K562 (cell line): Measurements from ENCODE around the gene CCDC78. TPM values are rescaled to one million over a fixed set of nuclear protein-coding genes. Genes with fewer than 3 reads are reported as not detected.

Experiments used
- ARHGAP35 ChIP-seq: fragments of 450-650 bp; IDR thresholded peaks from 2 replicates; pipeline ENCODE4 v1.6.1; 2018; ENCODE audit not compliant: partially characterized antibody
- BRF1 ChIP-seq: IDR thresholded peaks from 3 replicates; pipeline ENCODE4 v1.6.1; 2011; ENCODE audit warnings: borderline replicate concordance, mild to moderate bottlenecking; ENCODE audit not compliant: insufficient read length; ENCODE audit errors: extremely low read depth
- CREB1 ChIP-seq, 2 experiments: sonication (generic) in 1 of 2; formaldehyde crosslinking in 1 of 2; IDR thresholded peaks; 2 replicates each; pipeline versions ENCODE4 v1.6.1 to v1.8.0; 2012 to 2022; ENCODE audit warnings: inconsistent platforms in 1 of 2, mild to moderate bottlenecking in 1 of 2, missing genetic modification reagents in 1 of 2, moderate library complexity in 1 of 2
- CREM ChIP-seq: IDR thresholded peaks from 2 replicates; pipeline ENCODE4 v1.6.1; 2014; ENCODE audit warnings: antibody characterized with exemption, low read depth
- MTA3 ChIP-seq: fragments of 450-650 bp; formaldehyde crosslinking; IDR thresholded peaks from 2 replicates; pipeline ENCODE4 v1.6.1; 2017; ENCODE audit warnings: mild to moderate bottlenecking, borderline replicate concordance
- SMARCA4 ChIP-seq: fragments of 450-650 bp; IDR thresholded peaks from 2 replicates; pipeline ENCODE4 v1.6.1; 2016
- SOX6 ChIP-seq: fragments of 450-650 bp; IDR thresholded peaks from 2 replicates; pipeline ENCODE4 v1.6.1; 2014; ENCODE audit warnings: mild to moderate bottlenecking
- SUPT5H ChIP-seq: fragments of 450-650 bp; IDR thresholded peaks from 2 replicates; pipeline ENCODE4 v1.6.1; 2016
- ZFP1 ChIP-seq: fragments of 450-650 bp; formaldehyde crosslinking; IDR thresholded peaks from 2 replicates; pipeline ENCODE4 v1.4.0; 2020; ENCODE audit warnings: mild to moderate bottlenecking, mixed read lengths
- ZFP36 ChIP-seq: fragments of 150-350 bp; IDR thresholded peaks from 2 replicates; pipeline ENCODE4 v1.6.1; 2018; ENCODE audit warnings: low read length, low read depth; ENCODE audit not compliant: partially characterized antibody
- ZNF165 ChIP-seq: fragments of 250-450 bp; sonication (Bioruptor Pico); IDR thresholded peaks from 2 replicates; pipeline ENCODE4 v1.4.0; 2020; ENCODE audit warnings: borderline replicate concordance
- polyA plus RNA-seq, 8 experiments: library from polyadenylated mRNA; depleted of rRNA in 4 of 8; stranded (reverse) in 5 of 8; unstranded in 3 of 8; fragments of >200 nt; fragmentation: Nextera tagmentation in 2 of 8; fragmentation: Illumina TruSeq in 1 of 8; extraction: Ambion mirVana in 2 of 8; extraction: Trizol in 1 of 8; gene quantifications; 2 replicates each; pipeline versions ENCODE4 v1.2.1 to v1.2.3, GENCODE V29; 2011 to 2014; ENCODE audit warnings: inconsistent platforms in 1 of 8, missing spikeins in 1 of 8
- total RNA-seq, 7 experiments: library from RNA; depleted of rRNA in 6 of 7; stranded (reverse); fragments of >200 nt in 6 of 7; fragmentation: Illumina TruSeq in 2 of 7; extraction: Trizol in 2 of 7; gene quantifications; 2 replicates each; pipeline versions ENCODE4 v1.2.1 to v1.2.3, GENCODE V29; 2011 to 2021; ENCODE audit warnings: low replicate concordance in 1 of 7
- TF ChIP-seq, protein P1 (sequence below), 2 experiments: IDR thresholded peaks; 2 replicates each; pipeline ENCODE4 v1.6.1; 2012; ENCODE audit warnings: improper control_type of control experiment in 2 of 2, low read depth in 2 of 2, low read length in 2 of 2, borderline replicate concordance in 1 of 2
- TF ChIP-seq, protein P2 (sequence below), 2 experiments: fragments of 250-450 bp in 1 of 2; fragments of 450-650 bp in 1 of 2; sonication (Bioruptor Pico) in 1 of 2; IDR thresholded peaks; 2 replicates each; pipeline versions ENCODE4 v1.6.1 to v1.8.0; 2016 to 2021; ENCODE audit warnings: mild to moderate bottlenecking in 2 of 2, moderate library complexity in 2 of 2, missing compliant biosample characterization in 1 of 2, missing genetic modification characterization in 1 of 2
- TF ChIP-seq, protein P3 (sequence below): fragments of 450-650 bp; IDR thresholded peaks from 2 replicates; pipeline ENCODE4 v1.6.1; 2017; ENCODE audit warnings: antibody characterized with exemption, mild to moderate bottlenecking
- TF ChIP-seq, protein P4 (sequence below): IDR thresholded peaks from 2 replicates; pipeline ENCODE4 v1.6.1; 2014; ENCODE audit warnings: antibody characterized with exemption

Gene CCDC78
- total and polyA plus RNA-seq, 9 of the 15 experiments (the other 6 are each of a cell fraction or from before 2014, with no cell fraction given) = 0.24 to 17.7 (median 2.9) TPM

GRCh38 chr16:674968-675883, 51.0 kb downstream of the CCDC78 start, which contains the start of gene RHBDL1 (continued):
- TF ChIP-seq, protein P1, sequence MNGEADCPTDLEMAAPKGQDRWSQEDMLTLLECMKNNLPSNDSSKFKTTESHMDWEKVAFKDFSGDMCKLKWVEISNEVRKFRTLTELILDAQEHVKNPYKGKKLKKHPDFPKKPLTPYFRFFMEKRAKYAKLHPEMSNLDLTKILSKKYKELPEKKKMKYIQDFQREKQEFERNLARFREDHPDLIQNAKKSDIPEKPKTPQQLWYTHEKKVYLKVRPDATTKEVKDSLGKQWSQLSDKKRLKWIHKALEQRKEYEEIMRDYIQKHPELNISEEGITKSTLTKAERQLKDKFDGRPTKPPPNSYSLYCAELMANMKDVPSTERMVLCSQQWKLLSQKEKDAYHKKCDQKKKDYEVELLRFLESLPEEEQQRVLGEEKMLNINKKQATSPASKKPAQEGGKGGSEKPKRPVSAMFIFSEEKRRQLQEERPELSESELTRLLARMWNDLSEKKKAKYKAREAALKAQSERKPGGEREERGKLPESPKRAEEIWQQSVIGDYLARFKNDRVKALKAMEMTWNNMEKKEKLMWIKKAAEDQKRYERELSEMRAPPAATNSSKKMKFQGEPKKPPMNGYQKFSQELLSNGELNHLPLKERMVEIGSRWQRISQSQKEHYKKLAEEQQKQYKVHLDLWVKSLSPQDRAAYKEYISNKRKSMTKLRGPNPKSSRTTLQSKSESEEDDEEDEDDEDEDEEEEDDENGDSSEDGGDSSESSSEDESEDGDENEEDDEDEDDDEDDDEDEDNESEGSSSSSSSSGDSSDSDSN (IDR thresholded peaks at IDR 0.05; ENCODE audit: borderline replicate concordance in 1 of 2, low read depth in 2 of 2, low read length in 2 of 2) = peak in 1 of 2 experiments; percentile 61; a peak in 1 of 4 replicates
- TF ChIP-seq MTA3 (peak; percentile 92), ZFP36 (peak; percentile 100), ARHGAP35 (no peak), ZNF165 (CRISPR knock-in tag) (no peak), CREM (no peak), SUPT5H (peak; percentile 78; the same call in 1 of the 2 replicates), SMARCA4 (no peak), SOX6 (0 out of 2 replicates have a peak, but pooled peaks have one; percentile 19), BRF1 (no peak), CREB1 (IDR thresholded peaks at IDR 0.05) (no peak; the same call in 1 of the 2 replicates), CREB1 (CRISPR knock-in tag; IDR thresholded peaks at IDR 0.05) (0 out of 2 replicates have a peak, but pooled peaks have one; percentile 35), ZFP1 (CRISPR knock-in tag) (no peak)
- TF ChIP-seq, protein P2, sequence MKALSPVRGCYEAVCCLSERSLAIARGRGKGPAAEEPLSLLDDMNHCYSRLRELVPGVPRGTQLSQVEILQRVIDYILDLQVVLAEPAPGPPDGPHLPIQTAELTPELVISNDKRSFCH (CRISPR knock-in tag; IDR thresholded peaks at IDR 0.05) = no peak
- TF ChIP-seq, protein P2 (tag; IDR thresholded peaks at IDR 0.05) = 0 out of 2 replicates have a peak, but pooled peaks have one; percentile 33
- TF ChIP-seq, protein P3, sequence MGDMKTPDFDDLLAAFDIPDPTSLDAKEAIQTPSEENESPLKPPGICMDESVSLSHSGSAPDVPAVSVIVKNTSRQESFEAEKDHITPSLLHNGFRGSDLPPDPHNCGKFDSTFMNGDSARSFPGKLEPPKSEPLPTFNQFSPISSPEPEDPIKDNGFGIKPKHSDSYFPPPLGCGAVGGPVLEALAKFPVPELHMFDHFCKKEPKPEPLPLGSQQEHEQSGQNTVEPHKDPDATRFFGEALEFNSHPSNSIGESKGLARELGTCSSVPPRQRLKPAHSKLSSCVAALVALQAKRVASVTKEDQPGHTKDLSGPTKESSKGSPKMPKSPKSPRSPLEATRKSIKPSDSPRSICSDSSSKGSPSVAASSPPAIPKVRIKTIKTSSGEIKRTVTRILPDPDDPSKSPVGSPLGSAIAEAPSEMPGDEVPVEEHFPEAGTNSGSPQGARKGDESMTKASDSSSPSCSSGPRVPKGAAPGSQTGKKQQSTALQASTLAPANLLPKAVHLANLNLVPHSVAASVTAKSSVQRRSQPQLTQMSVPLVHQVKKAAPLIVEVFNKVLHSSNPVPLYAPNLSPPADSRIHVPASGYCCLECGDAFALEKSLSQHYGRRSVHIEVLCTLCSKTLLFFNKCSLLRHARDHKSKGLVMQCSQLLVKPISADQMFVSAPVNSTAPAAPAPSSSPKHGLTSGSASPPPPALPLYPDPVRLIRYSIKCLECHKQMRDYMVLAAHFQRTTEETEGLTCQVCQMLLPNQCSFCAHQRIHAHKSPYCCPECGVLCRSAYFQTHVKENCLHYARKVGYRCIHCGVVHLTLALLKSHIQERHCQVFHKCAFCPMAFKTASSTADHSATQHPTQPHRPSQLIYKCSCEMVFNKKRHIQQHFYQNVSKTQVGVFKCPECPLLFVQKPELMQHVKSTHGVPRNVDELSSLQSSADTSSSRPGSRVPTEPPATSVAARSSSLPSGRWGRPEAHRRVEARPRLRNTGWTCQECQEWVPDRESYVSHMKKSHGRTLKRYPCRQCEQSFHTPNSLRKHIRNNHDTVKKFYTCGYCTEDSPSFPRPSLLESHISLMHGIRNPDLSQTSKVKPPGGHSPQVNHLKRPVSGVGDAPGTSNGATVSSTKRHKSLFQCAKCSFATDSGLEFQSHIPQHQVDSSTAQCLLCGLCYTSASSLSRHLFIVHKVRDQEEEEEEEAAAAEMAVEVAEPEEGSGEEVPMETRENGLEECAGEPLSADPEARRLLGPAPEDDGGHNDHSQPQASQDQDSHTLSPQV = peak; percentile 15; the same call in 1 of the 2 replicates
- TF ChIP-seq, protein P4, sequence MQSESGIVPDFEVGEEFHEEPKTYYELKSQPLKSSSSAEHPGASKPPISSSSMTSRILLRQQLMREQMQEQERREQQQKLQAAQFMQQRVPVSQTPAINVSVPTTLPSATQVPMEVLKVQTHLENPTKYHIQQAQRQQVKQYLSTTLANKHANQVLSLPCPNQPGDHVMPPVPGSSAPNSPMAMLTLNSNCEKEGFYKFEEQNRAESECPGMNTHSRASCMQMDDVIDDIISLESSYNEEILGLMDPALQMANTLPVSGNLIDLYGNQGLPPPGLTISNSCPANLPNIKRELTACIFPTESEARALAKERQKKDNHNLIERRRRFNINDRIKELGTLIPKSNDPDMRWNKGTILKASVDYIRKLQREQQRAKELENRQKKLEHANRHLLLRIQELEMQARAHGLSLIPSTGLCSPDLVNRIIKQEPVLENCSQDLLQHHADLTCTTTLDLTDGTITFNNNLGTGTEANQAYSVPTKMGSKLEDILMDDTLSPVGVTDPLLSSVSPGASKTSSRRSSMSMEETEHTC = no peak; the same call in 1 of the 2 replicates
